K562 (cell line): ENCODE data around the gene LMBRD1. TPM values are rescaled to one million over a fixed set of nuclear protein-coding genes. Genes with fewer than 3 reads are reported as not detected.

ENCODE experiments used
- ATF4 ChIP-seq: fragments of 450-650 bp; formaldehyde crosslinking; IDR thresholded peaks from 2 replicates; pipeline ENCODE4 v1.4.0; 2022; ENCODE audit warnings: mild to moderate bottlenecking, moderate library complexity
- BCLAF1 ChIP-seq, 2 experiments: fragments of 450-650 bp in 1 of 2; IDR thresholded peaks; 2 replicates each; pipeline ENCODE4 v1.6.1; 2011 to 2017; ENCODE audit warnings: low read depth in 2 of 2, antibody characterized with exemption in 1 of 2, borderline replicate concordance in 1 of 2, low read length in 1 of 2, mild to moderate bottlenecking in 1 of 2, mixed read lengths in 1 of 2; ENCODE audit not compliant: control insufficient read depth in 1 of 2
- C11orf30 ChIP-seq: fragments of 450-650 bp; IDR thresholded peaks from 2 replicates; pipeline ENCODE4 v1.6.1; 2016; ENCODE audit warnings: low read depth, mild to moderate bottlenecking
- CTBP1 ChIP-seq: fragments of 450-650 bp; IDR thresholded peaks from 2 replicates; pipeline ENCODE4 v1.6.1; 2016; ENCODE audit warnings: borderline replicate concordance
- USF1 ChIP-seq: sonication (generic); formaldehyde crosslinking; IDR thresholded peaks from 2 replicates; pipeline ENCODE4 v1.9.0; 2022; ENCODE audit warnings: mild to moderate bottlenecking, missing genetic modification reagents
- ZNF280A ChIP-seq: fragments of 450-650 bp; IDR thresholded peaks from 2 replicates; pipeline ENCODE4 v1.6.1; 2018; ENCODE audit warnings: mild to moderate bottlenecking, low read depth; ENCODE audit not compliant: partially characterized antibody
- ZNF318 ChIP-seq, 2 experiments: fragments of 450-650 bp; IDR thresholded peaks; 2 replicates each; pipeline ENCODE4 v1.6.1; 2016; ENCODE audit warnings: mild to moderate bottlenecking in 2 of 2, borderline replicate concordance in 1 of 2, low read depth in 1 of 2, moderate library complexity in 1 of 2
- ZNF717 ChIP-seq: fragments of 250-450 bp; sonication (Bioruptor Pico); IDR thresholded peaks from 2 replicates; pipeline ENCODE4 v1.5.0; 2021
- polyA plus RNA-seq, 8 experiments: library from polyadenylated mRNA; depleted of rRNA in 4 of 8; stranded (reverse) in 5 of 8; unstranded in 3 of 8; fragments of >200 nt; fragmentation: Nextera tagmentation in 2 of 8; fragmentation: Illumina TruSeq in 1 of 8; extraction: Ambion mirVana in 2 of 8; extraction: Trizol in 1 of 8; gene quantifications; 2 replicates each; pipeline versions ENCODE4 v1.2.1 to v1.2.3, GENCODE V29; 2011 to 2014; ENCODE audit warnings: inconsistent platforms in 1 of 8, missing spikeins in 1 of 8
- total RNA-seq, 7 experiments: library from RNA; depleted of rRNA in 6 of 7; stranded (reverse); fragments of >200 nt in 6 of 7; fragmentation: Illumina TruSeq in 2 of 7; extraction: Trizol in 2 of 7; gene quantifications; 2 replicates each; pipeline versions ENCODE4 v1.2.1 to v1.2.3, GENCODE V29; 2011 to 2021; ENCODE audit warnings: low replicate concordance in 1 of 7
- TF ChIP-seq, protein P1 (sequence below): sonication (generic); formaldehyde crosslinking; IDR thresholded peaks from 2 replicates; pipeline ENCODE4 v1.8.0; 2022; ENCODE audit warnings: missing genetic modification reagents, mild to moderate bottlenecking, borderline replicate concordance

The LMBRD1 gene
- total and polyA plus RNA-seq, 9 of the 15 experiments (the other 6 are each of a cell fraction or from before 2014, with no cell fraction given), result 14.0 to 85.2 (median 26.5) TPM

DNA sequence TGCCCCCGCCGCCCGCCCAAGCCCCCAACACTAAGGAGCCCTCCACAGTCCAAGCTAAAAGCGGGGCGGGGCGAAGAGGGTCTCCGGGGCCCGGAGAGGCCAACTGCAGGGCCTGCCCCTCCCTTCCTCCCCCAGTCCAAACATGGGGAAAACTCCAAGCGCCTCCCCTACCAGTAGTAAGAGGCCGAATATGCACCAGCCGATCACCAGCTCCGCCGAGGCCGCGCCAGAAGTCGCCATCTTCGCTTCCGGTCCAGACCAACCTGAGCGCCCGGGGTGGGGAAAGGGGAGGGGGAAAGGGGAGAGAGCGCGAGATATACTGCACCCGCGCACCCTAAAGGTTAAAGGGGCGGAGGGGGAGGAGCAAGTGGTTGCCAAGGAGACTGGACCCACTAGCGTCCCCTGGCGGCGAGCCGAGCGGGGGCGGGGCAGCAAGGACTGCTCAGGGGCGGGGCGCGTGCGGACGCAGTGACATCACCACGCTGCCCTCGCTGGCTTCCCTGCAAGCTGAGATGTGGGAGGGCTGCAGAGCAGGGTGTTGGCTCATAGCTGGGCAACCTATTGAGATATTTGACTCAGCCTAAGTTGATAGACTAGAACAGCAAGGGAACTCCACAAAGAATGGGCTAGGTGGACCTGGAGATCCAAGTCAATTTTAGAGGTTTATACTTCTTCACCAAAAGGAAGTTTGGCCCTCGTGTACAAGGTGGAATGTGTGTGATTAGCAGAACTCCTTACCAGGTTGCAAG lies at the start of gene LMBRD1 (continued):
- TF ChIP-seq ZNF318 (IDR thresholded peaks at IDR 0.05; ENCODE audit: borderline replicate concordance in 1 of 2, low read depth in 1 of 2) (no peak), BCLAF1 (IDR thresholded peaks at IDR 0.05; ENCODE audit: borderline replicate concordance in 1 of 2, control insufficient read depth in 1 of 2, low read depth in 2 of 2, low read length in 1 of 2) (no peak), ZNF280A (no peak), CTBP1 (peak; percentile 39), USF1 (CRISPR knock-in tag) (peak; percentile 44; the same call in 1 of the 2 replicates), ZNF717 (CRISPR knock-in tag) (no peak), C11orf30 (no peak), ATF4 (CRISPR knock-in tag) (no peak)
- TF ChIP-seq, protein P1, sequence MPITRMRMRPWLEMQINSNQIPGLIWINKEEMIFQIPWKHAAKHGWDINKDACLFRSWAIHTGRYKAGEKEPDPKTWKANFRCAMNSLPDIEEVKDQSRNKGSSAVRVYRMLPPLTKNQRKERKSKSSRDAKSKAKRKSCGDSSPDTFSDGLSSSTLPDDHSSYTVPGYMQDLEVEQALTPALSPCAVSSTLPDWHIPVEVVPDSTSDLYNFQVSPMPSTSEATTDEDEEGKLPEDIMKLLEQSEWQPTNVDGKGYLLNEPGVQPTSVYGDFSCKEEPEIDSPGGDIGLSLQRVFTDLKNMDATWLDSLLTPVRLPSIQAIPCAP (CRISPR knock-in tag), result no peak
